K562 (cell line): ENCODE results near the gene INHBC. TPM values are rescaled to one million over a fixed set of nuclear protein-coding genes. Genes with fewer than 3 reads are reported as not detected.

ENCODE experiments used
- ARID4B ChIP-seq: sonication (generic); formaldehyde crosslinking; IDR thresholded peaks from 2 replicates; pipeline ENCODE4 v1.8.0; 2022; ENCODE audit warnings: mild to moderate bottlenecking, missing genetic modification reagents
- ELK1 ChIP-seq: sonication (generic); formaldehyde crosslinking; IDR thresholded peaks from 2 replicates; pipeline ENCODE4 v1.8.1; 2022; ENCODE audit warnings: missing genetic modification reagents
- ETV5 ChIP-seq: sonication (generic); formaldehyde crosslinking; IDR thresholded peaks from 2 replicates; pipeline ENCODE4 v1.4.0; 2020; ENCODE audit warnings: low read depth, mild to moderate bottlenecking, missing genetic modification reagents
- GABPB1 ChIP-seq: sonication (generic); formaldehyde crosslinking; IDR thresholded peaks from 2 replicates; pipeline ENCODE4 v1.8.0; 2022; ENCODE audit warnings: mild to moderate bottlenecking, missing genetic modification reagents
- JUN ChIP-seq, 2 experiments: sonication (generic) in 1 of 2; formaldehyde crosslinking in 1 of 2; IDR thresholded peaks; 2 replicates each; pipeline versions ENCODE4 v1.6.1 to v1.8.0; 2012 to 2022; ENCODE audit warnings: borderline replicate concordance in 2 of 2, mild to moderate bottlenecking in 2 of 2, improper control_type of control experiment in 1 of 2, low read depth in 1 of 2, low read length in 1 of 2, missing genetic modification reagents in 1 of 2
- KDM4B ChIP-seq, 2 experiments: fragments of 450-650 bp in 1 of 2; sonication (generic) in 1 of 2; IDR thresholded peaks; 2 replicates each; pipeline ENCODE4 v1.6.1; 2016 to 2017; ENCODE audit warnings: borderline replicate concordance in 2 of 2, antibody characterized with exemption in 1 of 2, low read depth in 1 of 2, mild to moderate bottlenecking in 1 of 2
- KDM5B ChIP-seq: fragments of 200-600 bp; sonication (generic); IDR thresholded peaks from 2 replicates; pipeline ENCODE4 v1.6.1; 2012; ENCODE audit warnings: low read depth, mild to moderate bottlenecking, moderate library complexity, low read length, control low read depth, inconsistent platforms; ENCODE audit not compliant: insufficient replicate concordance
- LARP7 ChIP-seq: fragments of 450-650 bp; IDR thresholded peaks from 2 replicates; pipeline ENCODE4 v1.6.1; 2016
- PRPF4 ChIP-seq: fragments of 200-400 bp; formaldehyde crosslinking; IDR thresholded peaks from one replicate; pipeline ENCODE4 v1.6.1; 2017; ENCODE audit warnings: low read length, low read depth, mild to moderate bottlenecking; ENCODE audit not compliant: insufficient read depth, poor library complexity, severe bottlenecking
- SIN3A ChIP-seq, 2 experiments: fragments of 150-350 bp in 1 of 2; IDR thresholded peaks; 2 replicates each; pipeline ENCODE4 v1.6.1; 2011 to 2016; ENCODE audit warnings: borderline replicate concordance in 2 of 2, low read depth in 2 of 2, low read length in 2 of 2, mild to moderate bottlenecking in 2 of 2, moderate library complexity in 2 of 2; ENCODE audit not compliant: control insufficient read depth in 1 of 2
- TFAP4 ChIP-seq: sonication (generic); formaldehyde crosslinking; IDR thresholded peaks from 2 replicates; pipeline ENCODE4 v1.8.0; 2022; ENCODE audit warnings: missing genetic modification reagents, mild to moderate bottlenecking, moderate library complexity, borderline replicate concordance
- ZBTB11 ChIP-seq, 3 experiments: fragments of 200-800 bp in 1 of 3; fragments of 250-450 bp in 1 of 3; fragments of 450-650 bp in 1 of 3; sonication (Bioruptor Pico) in 1 of 3; sonication (Bioruptor generic) in 1 of 3; formaldehyde crosslinking in 1 of 3; IDR thresholded peaks; 2 replicates each; pipeline versions ENCODE4 v1.6.1 to v1.8.0; 2016 to 2022; ENCODE audit warnings: mild to moderate bottlenecking in 2 of 3, missing genetic modification characterization in 2 of 3, missing compliant biosample characterization in 1 of 3, moderate library complexity in 1 of 3
- polyA plus RNA-seq, 8 experiments: library from polyadenylated mRNA; depleted of rRNA in 4 of 8; stranded (reverse) in 5 of 8; unstranded in 3 of 8; fragments of >200 nt; fragmentation: Nextera tagmentation in 2 of 8; fragmentation: Illumina TruSeq in 1 of 8; extraction: Ambion mirVana in 2 of 8; extraction: Trizol in 1 of 8; gene quantifications; 2 replicates each; pipeline versions ENCODE4 v1.2.1 to v1.2.3, GENCODE V29; 2011 to 2014; ENCODE audit warnings: inconsistent platforms in 1 of 8, missing spikeins in 1 of 8
- total RNA-seq, 7 experiments: library from RNA; depleted of rRNA in 6 of 7; stranded (reverse); fragments of >200 nt in 6 of 7; fragmentation: Illumina TruSeq in 2 of 7; extraction: Trizol in 2 of 7; gene quantifications; 2 replicates each; pipeline versions ENCODE4 v1.2.1 to v1.2.3, GENCODE V29; 2011 to 2021; ENCODE audit warnings: low replicate concordance in 1 of 7

The INHBC gene
- total and polyA plus RNA-seq, 9 of the 15 experiments (the other 6 are each of a cell fraction or from before 2014, with no cell fraction given) = 0.07 to 0.24 (median 0.15) TPM; not detected in 4

- peak; percentile 93 for TF ChIP-seq ARID4B (CRISPR knock-in tag)
- peak; percentile 76 for TF ChIP-seq PRPF4
- no peak for TF ChIP-seq LARP7
- TF ChIP-seq ELK1 (CRISPR knock-in tag) = no peak
- peak; percentile 88 for TF ChIP-seq TFAP4 (CRISPR knock-in tag)
- TF ChIP-seq ZBTB11 (CRISPR knock-in tag; IDR thresholded peaks at IDR 0.05) = peak in 1 of 3 experiments; percentile 89; a peak in 2 of 6 replicates
- TF ChIP-seq KDM5B = peak; percentile 70
- peak; percentile 93 for TF ChIP-seq GABPB1
- TF ChIP-seq ETV5 (CRISPR knock-in tag) = peak; percentile 90
- peak in 1 of 2 experiments; percentile 78; a peak in 1 of 4 replicates for TF ChIP-seq KDM4B (IDR thresholded peaks at IDR 0.05; ENCODE audit: borderline replicate concordance in 2 of 2, low read depth in 1 of 2)
- peak in 1 of 2 experiments; percentile 93; a peak in 3 of 4 replicates for TF ChIP-seq SIN3A (IDR thresholded peaks at IDR 0.05; ENCODE audit: borderline replicate concordance in 2 of 2, control insufficient read depth in 1 of 2, low read depth in 2 of 2, low read length in 2 of 2)
- TF ChIP-seq JUN (IDR thresholded peaks at IDR 0.05; ENCODE audit: borderline replicate concordance, low read depth, low read length) = peak; percentile 72; the same call in 1 of the 2 replicates
- TF ChIP-seq JUN (CRISPR knock-in tag; IDR thresholded peaks at IDR 0.05; ENCODE audit: borderline replicate concordance) = no peak; the same call in 1 of the 2 replicates
Observed at GRCh38 chr12:57487597-57488401, 53.2 kb downstream of the INHBC start, which contains the start of gene MARS1 (continued).
